ENCODE measurements around the gene ARHGAP26. TPM values are rescaled to one million over a fixed set of nuclear protein-coding genes. Genes with fewer than 3 reads are reported as not detected.

ARHGAP26 gene
- total RNA-seq, 4 donors from 2014 or later, result 22.3 to 40.7 (median 28.2) TPM

- TF ChIP-seq POLR2A (IDR thresholded peaks at IDR 0.05; ENCODE audit: low read depth) (no peak), EP300 (IDR thresholded peaks at IDR 0.05) (no peak), CTCF (IDR thresholded peaks at IDR 0.05) (no peak), POLR2AphosphoS5 (IDR thresholded peaks at IDR 0.05) (no peak)
- Histone ChIP-seq H3K27ac (replicated peaks in 1 of 4) (peak overlapping the region; percentile 20 to 65 (median 61)), H3K4me3 (no peak overlapping the region), H3K27me3 (no peaks in the 10 kb centered on the region), H3K4me1 (peaks cover 41 to 51% (median 45%) of the 10 kb centered on the region in 4 donors), H3K36me3 (no peaks in the 10 kb centered on the region), H3K9me3 (no peaks in the 10 kb centered on the region)
- no peak for DNase-seq (ENCODE audit: extremely low spot score)
- WGBS, result 50% methylated on average over 8 of the region's 8 CpGs
- intact Hi-C loops (cut with DNase I), result loop anchor here (10.0 kb wide), 1 partner anchor 823 kb away; no protein-coding TSS in a partner anchor
Observed at GRCh38 chr5:143001764-143002351, 231.7 kb downstream of the ARHGAP26 start.

GRCh38 chr5:143002459-143003327 lies 232.5 kb downstream of the ARHGAP26 start:
- no peak for DNase-seq (ENCODE audit: extremely low spot score)
- H3K27ac ChIP-seq (replicated peaks in 1 of 4), result peak overlapping the region; percentile 20 to 65 (median 61)
- WGBS, result 22% methylated on average over 7 of the region's 7 CpGs
- H3K4me3 ChIP-seq, result no peak overlapping the region
- H3K9me3 ChIP-seq, result no peaks in the 10 kb centered on the region
- H3K27me3 ChIP-seq, result no peaks in the 10 kb centered on the region
- TF ChIP-seq POLR2A (IDR thresholded peaks at IDR 0.05; ENCODE audit: low read depth) (no peak), EP300 (IDR thresholded peaks at IDR 0.05) (no peak), CTCF (IDR thresholded peaks at IDR 0.05) (peak; percentile 49 to 68 (median 55)), POLR2AphosphoS5 (IDR thresholded peaks at IDR 0.05) (peak in 1 of 2 donors; percentile 59)
- peaks cover 49 to 59% (median 54%) of the 10 kb centered on the region in 4 donors for H3K4me1 ChIP-seq
- H3K36me3 ChIP-seq, result no peaks in the 10 kb centered on the region
- intact Hi-C loops (cut with DNase I), result loop anchor here (10.0 kb wide), 1 partner anchor 822 kb away; no protein-coding TSS in a partner anchor

GRCh38 chr5:143003328-143003636 lies 233.1 kb downstream of the ARHGAP26 start:
- no peak overlapping the region for H3K4me3 ChIP-seq
- peaks cover 54 to 61% (median 55%) of the 10 kb centered on the region in 4 donors for H3K4me1 ChIP-seq
- H3K36me3 ChIP-seq, result no peaks in the 10 kb centered on the region
- H3K27me3 ChIP-seq, result no peaks in the 10 kb centered on the region
- no peaks in the 10 kb centered on the region for H3K9me3 ChIP-seq
- no peak for DNase-seq (ENCODE audit: extremely low spot score)
- WGBS, result 79% methylated on average over 3 of the region's 3 CpGs
- H3K27ac ChIP-seq (replicated peaks in 1 of 4), result peak overlapping the region; percentile 20 to 65 (median 61)
- intact Hi-C loops (cut with DNase I), result loop anchor here (10.0 kb wide), 1 partner anchor 822 kb away; no protein-coding TSS in a partner anchor
- TF ChIP-seq POLR2A (IDR thresholded peaks at IDR 0.05; ENCODE audit: low read depth) (no peak), EP300 (IDR thresholded peaks at IDR 0.05) (no peak), CTCF (IDR thresholded peaks at IDR 0.05) (no peak), POLR2AphosphoS5 (IDR thresholded peaks at IDR 0.05) (no peak)

- WGBS, result 77% methylated on average over 4 of the region's 4 CpGs
- Histone ChIP-seq H3K27me3 (no peaks in the 10 kb centered on the region), H3K4me3 (no peak overlapping the region), H3K27ac (replicated peaks in 1 of 4) (no peak overlapping the region), H3K4me1 (peaks cover 60 to 63% (median 61%) of the 10 kb centered on the region in 4 donors), H3K9me3 (no peaks in the 10 kb centered on the region), H3K36me3 (no peaks in the 10 kb centered on the region)
- intact Hi-C loops (cut with DNase I), result loop anchor here (5.0 to 10.0 kb wide), 2 partner anchors 398 to 820 kb away; partner anchors contain the start of gene NR3C1
- DNase-seq (ENCODE audit: extremely low spot score), result no peak
- TF ChIP-seq EP300 (IDR thresholded peaks at IDR 0.05) (no peak), POLR2A (IDR thresholded peaks at IDR 0.05; ENCODE audit: low read depth) (no peak), POLR2AphosphoS5 (IDR thresholded peaks at IDR 0.05) (no peak), CTCF (IDR thresholded peaks at IDR 0.05) (no peak)
Observed at GRCh38 chr5:143004361-143005145, 234.4 kb downstream of the ARHGAP26 start.
